ENCODE measurements around the gene CEACAM16. TPM values are rescaled to one million over a fixed set of nuclear protein-coding genes. Genes with fewer than 3 reads are reported as not detected.
A peak's percentile ranks its signal among the peaks of the same experiment; 100 is the strongest.

Gene CEACAM16
- total RNA-seq, 1 experiment from 2014 or later: not detected

DNA sequence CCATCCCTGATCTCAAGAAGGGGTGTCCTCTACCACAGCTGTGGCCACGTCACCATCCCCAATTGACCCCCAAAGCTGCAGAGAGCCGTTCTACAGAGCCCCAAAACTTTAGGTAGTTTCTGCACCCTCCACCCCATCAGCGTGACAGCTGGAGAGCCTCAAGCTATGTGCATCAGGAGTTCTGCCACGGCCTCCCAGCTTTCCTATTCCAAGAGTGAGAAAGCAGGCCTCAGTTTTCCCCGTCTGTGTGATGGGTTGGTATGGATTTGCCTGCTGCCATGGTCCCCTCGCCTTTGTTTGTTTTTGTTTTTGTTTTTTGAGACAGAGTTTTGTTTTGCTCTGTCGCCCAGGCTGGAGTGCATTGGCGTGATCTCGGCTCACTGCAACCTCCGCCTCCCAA lies 51.0 kb downstream of the CEACAM16 start:
- ATAC-seq (no peak), DNase-seq (no peak)
- Histone ChIP-seq H3K9ac (ENCODE audit: low read length) (peak overlapping the region; percentile 94; the same call in 1 of the 2 replicates), H3K9me3 (ENCODE audit: low read length) (no peaks in the 10 kb centered on the region), H2AFZ (ENCODE audit: low read length) (no peak overlapping the region), H3K9me2 (replicated peaks; ENCODE audit: low read length) (no peaks in the 10 kb centered on the region), H3K4me3 (ENCODE audit: low read length) (peak overlapping the region; percentile 91), H3K4me2 (ENCODE audit: low read length) (peak overlapping the region; percentile 96), H3K27ac (ENCODE audit: low read length) (no peak overlapping the region), H3K4me1 (ENCODE audit: insufficient read depth, low read length) (peaks cover 65% of the 10 kb centered on the region), H4K20me1 (ENCODE audit: low read length) (peaks cover 11% of the 10 kb centered on the region), H3F3A (ENCODE audit: low read length, unreplicated experiment) (peaks cover 6% of the 10 kb centered on the region), H3K79me2 (ENCODE audit: low read length) (peaks cover 35% of the 10 kb centered on the region), H3K27me3 (ENCODE audit: low read length) (no peaks in the 10 kb centered on the region), H3K36me3 (ENCODE audit: low read depth, low read length) (peaks cover 4% of the 10 kb centered on the region; the same call in 1 of the 2 replicates)
- ChIA-PET CTCF (interaction anchor here (0.9 kb wide), 1 partner anchor 26 kb away, joined by 3 read pairs; no protein-coding TSS in a partner anchor), POLR2A (ENCODE audit: unreplicated experiment) (no interaction called here)
- TF ChIP-seq EZH2phosphoT487 (IDR thresholded peaks at IDR 0.05; ENCODE audit: borderline replicate concordance, low read length) (no peak), EZH2 (IDR thresholded peaks at IDR 0.05; ENCODE audit: low read length, unreplicated experiment) (no peak)
- TF ChIP-seq, protein P1, sequence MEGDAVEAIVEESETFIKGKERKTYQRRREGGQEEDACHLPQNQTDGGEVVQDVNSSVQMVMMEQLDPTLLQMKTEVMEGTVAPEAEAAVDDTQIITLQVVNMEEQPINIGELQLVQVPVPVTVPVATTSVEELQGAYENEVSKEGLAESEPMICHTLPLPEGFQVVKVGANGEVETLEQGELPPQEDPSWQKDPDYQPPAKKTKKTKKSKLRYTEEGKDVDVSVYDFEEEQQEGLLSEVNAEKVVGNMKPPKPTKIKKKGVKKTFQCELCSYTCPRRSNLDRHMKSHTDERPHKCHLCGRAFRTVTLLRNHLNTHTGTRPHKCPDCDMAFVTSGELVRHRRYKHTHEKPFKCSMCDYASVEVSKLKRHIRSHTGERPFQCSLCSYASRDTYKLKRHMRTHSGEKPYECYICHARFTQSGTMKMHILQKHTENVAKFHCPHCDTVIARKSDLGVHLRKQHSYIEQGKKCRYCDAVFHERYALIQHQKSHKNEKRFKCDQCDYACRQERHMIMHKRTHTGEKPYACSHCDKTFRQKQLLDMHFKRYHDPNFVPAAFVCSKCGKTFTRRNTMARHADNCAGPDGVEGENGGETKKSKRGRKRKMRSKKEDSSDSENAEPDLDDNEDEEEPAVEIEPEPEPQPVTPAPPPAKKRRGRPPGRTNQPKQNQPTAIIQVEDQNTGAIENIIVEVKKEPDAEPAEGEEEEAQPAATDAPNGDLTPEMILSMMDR (conservative IDR thresholded peaks at IDR 0.05; ENCODE audit: low read depth, low read length): no peak
- no TSS peak for BruUV-seq (replicated peaks)
- intact Hi-C loops (cut with micrococcal nuclease): loop anchor here (2.0 kb wide), 1 partner anchor 25 kb away; no protein-coding TSS in a partner anchor

DNA sequence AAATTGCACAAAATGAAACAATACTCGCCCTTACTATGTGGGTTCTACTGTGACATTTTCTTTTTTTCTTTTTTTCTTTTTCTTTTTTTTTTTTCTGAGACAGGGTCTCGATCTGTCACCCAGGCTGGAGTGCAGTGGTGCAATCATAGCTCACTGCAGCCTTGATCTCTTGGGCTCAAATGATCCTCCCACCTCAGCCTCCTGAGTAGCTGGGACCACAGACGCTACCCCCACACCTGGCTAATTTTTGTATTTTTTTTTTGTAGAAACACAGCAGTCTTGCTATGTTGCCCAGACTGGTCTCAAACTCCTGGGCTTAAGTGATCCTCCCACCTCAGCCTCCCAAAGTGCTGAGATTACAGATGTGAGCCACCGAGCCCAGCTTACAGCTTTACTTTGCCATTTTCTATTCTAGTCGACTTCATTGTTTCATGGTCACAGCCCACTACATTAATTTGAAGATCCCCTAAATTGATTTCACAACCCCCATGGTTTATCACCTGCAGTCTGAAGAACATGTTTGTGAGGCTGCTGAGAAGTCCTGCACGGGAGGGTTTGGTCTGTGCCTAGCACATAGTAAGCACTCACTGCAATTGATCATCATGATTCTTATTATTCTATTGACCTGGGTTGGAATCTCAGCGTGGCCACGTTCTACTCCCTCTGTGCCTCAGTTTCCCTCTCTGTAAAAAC lies 53.3 kb downstream of the CEACAM16 start:
- BruUV-seq (replicated peaks): no TSS peak
- Histone ChIP-seq H3K27ac (ENCODE audit: low read length) (peak overlapping the region; percentile 98), H3K4me3 (ENCODE audit: low read length) (peak overlapping the region; percentile 23; the same call in 1 of the 2 replicates), H3K27me3 (ENCODE audit: low read length) (no peaks in the 10 kb centered on the region), H3K79me2 (ENCODE audit: low read length) (peaks cover 38% of the 10 kb centered on the region), H3K4me2 (ENCODE audit: low read length) (peak overlapping the region; percentile 52), H2AFZ (ENCODE audit: low read length) (no peak overlapping the region), H3F3A (ENCODE audit: low read length, unreplicated experiment) (peaks cover 6% of the 10 kb centered on the region), H3K4me1 (ENCODE audit: insufficient read depth, low read length) (peaks cover 53% of the 10 kb centered on the region), H3K36me3 (ENCODE audit: low read depth, low read length) (peaks cover 7% of the 10 kb centered on the region; the same call in 1 of the 2 replicates), H3K9me2 (replicated peaks; ENCODE audit: low read length) (no peaks in the 10 kb centered on the region), H3K9ac (ENCODE audit: low read length) (peak overlapping the region; percentile 19), H3K9me3 (ENCODE audit: low read length) (no peaks in the 10 kb centered on the region), H4K20me1 (ENCODE audit: low read length) (peaks cover 11% of the 10 kb centered on the region)
- intact Hi-C loops (cut with micrococcal nuclease): no loop called here
- DNase-seq (no peak), ATAC-seq (no peak)
- TF ChIP-seq EZH2phosphoT487 (IDR thresholded peaks at IDR 0.05; ENCODE audit: borderline replicate concordance, low read length): no peak
- TF ChIP-seq EZH2 (IDR thresholded peaks at IDR 0.05; ENCODE audit: low read length, unreplicated experiment): no peak
- TF ChIP-seq, protein P1 (conservative IDR thresholded peaks at IDR 0.05; ENCODE audit: low read depth, low read length): no peak
- POLR2A ChIA-PET (ENCODE audit: unreplicated experiment): no interaction called here
- CTCF ChIA-PET: interaction anchor here (0.6 to 1.2 kb wide), 2 partner anchors 18 to 29 kb away, joined by 3 read pairs; no protein-coding TSS in a partner anchor

Data from PC-3 (cell line).